ENCODE results near the gene UBE2D1. TPM values are rescaled to one million over a fixed set of nuclear protein-coding genes. Genes with fewer than 3 reads are reported as not detected.

UBE2D1 gene
- total and polyA plus RNA-seq, 2 of the 8 experiments (the other 6 are each of a cell fraction or from before 2014, with no cell fraction given), result 21.2 to 33.5 TPM

DNA sequence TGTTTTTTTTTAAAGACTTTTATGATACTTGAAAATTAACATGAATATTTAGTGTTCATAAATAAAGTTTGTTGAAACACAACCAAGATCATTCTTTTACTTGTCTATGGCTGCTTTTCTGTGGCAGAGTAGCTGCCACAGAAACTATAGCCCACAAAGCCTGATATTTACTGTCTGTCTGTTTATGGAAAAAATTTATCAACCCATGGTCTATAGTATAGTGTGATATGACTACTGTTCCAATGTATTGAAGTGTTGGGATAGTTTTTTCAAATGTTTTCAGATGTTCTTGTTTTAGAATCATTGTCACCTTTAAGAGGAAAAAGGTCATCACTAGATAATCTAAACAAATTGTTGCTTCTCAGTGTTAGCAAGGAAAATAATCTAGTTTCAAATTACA lies 61.3 kb downstream of the UBE2D1 start:
- POLR2A ChIA-PET (ENCODE audit: partially characterized antibody), result interaction anchor here (1.3 to 2.9 kb wide), 2 partner anchors 10 to 12 kb away, joined by 3 to 15 read pairs; partner anchors contain the start of gene TFAM
- no peak overlapping the region for H4K5ac ChIP-seq (ENCODE audit: insufficient read length, low read depth, low read length)
- no peak overlapping the region for H3K4me2 ChIP-seq (ENCODE audit: insufficient read depth in 1 of 2, low read depth in 2 of 2, low read length in 2 of 2)
- no peak overlapping the region for H3K56ac ChIP-seq (replicated peaks; ENCODE audit: insufficient read length, low read depth, low read length)
- no peaks in the 10 kb centered on the region for H3K79me1 ChIP-seq (ENCODE audit: low read depth, low read length)
- H3K36me3 ChIP-seq (ENCODE audit: control insufficient read depth in 2 of 4, insufficient read depth in 4 of 4, low read length in 3 of 4), result peaks cover 2 to 63% (median 27%) of the 10 kb centered on the region in 4 experiments; a peak in 5 of 8 replicates
- DNase-seq (ENCODE audit: low read depth in 1 of 2, low spot score in 2 of 2), result no peak
- no peak overlapping the region for H2BK15ac ChIP-seq (ENCODE audit: low read length)
- no peak overlapping the region for H2AK5ac ChIP-seq (ENCODE audit: low read depth, low read length)
- no peak overlapping the region for H4K8ac ChIP-seq (ENCODE audit: extremely low read depth, insufficient read depth, low read length)
- CTCF ChIA-PET (ENCODE audit: partially characterized antibody), result interaction anchor here (0.6 kb wide), 1 partner anchor 598 kb away, joined by 3 read pairs; no protein-coding TSS in a partner anchor
- no peak overlapping the region for H2BK12ac ChIP-seq (ENCODE audit: low read depth, low read length)
- no peak overlapping the region for H3K23ac ChIP-seq (ENCODE audit: insufficient read length)
- H3K23me2 ChIP-seq (ENCODE audit: low read depth, low read length), result no peaks in the 10 kb centered on the region
- H3K14ac ChIP-seq (ENCODE audit: insufficient read length), result no peak overlapping the region
- H3K9ac ChIP-seq (replicated peaks in 1 of 4; ENCODE audit: extremely low read depth in 1 of 4, low read depth in 3 of 4, low read length in 3 of 4), result no peak overlapping the region
- H4K91ac ChIP-seq (replicated peaks; ENCODE audit: insufficient read length, low read length), result no peak overlapping the region
- FAIRE-seq, result no peak
- H3K27me3 ChIP-seq (replicated peaks in 1 of 4; ENCODE audit: control insufficient read depth in 3 of 4, extremely low read depth in 1 of 4, insufficient read depth in 3 of 4, low read length in 3 of 4), result no peaks in the 10 kb centered on the region
- H3K27ac ChIP-seq (ENCODE audit: low read depth, low read length), result no peak overlapping the region
- no peak overlapping the region for H3K18ac ChIP-seq (ENCODE audit: extremely low read depth, low read length)
- no peak overlapping the region for H2AFZ ChIP-seq (ENCODE audit: low read length)
- H2BK5ac ChIP-seq (ENCODE audit: low read depth, low read length), result no peak overlapping the region
- H3K4me1 ChIP-seq (replicated peaks in 1 of 4; ENCODE audit: control insufficient read depth in 3 of 4, insufficient read depth in 4 of 4, low read length in 3 of 4), result no peaks in the 10 kb centered on the region
- H2BK20ac ChIP-seq (ENCODE audit: low read length), result no peak overlapping the region
- peaks cover 0 to 5% of the 10 kb centered on the region in 2 experiments; a peak in 1 of 4 replicates for H3K79me2 ChIP-seq (ENCODE audit: control insufficient read depth in 1 of 2, insufficient read depth in 2 of 2, low read length in 2 of 2)
- no peak overlapping the region for H3K4ac ChIP-seq (replicated peaks; ENCODE audit: insufficient read length, low read depth, low read length)
- peaks cover 0 to 2% of the 10 kb centered on the region in 2 experiments for H4K20me1 ChIP-seq (replicated peaks in 1 of 2; ENCODE audit: control insufficient read depth in 1 of 2, insufficient read depth in 2 of 2, low read length in 2 of 2)
- H3K4me3 ChIP-seq (ENCODE audit: extremely low read depth in 1 of 4, insufficient read depth in 2 of 4, low read depth in 3 of 4, low read length in 4 of 4), result no peak overlapping the region
- no peaks in the 10 kb centered on the region for H3K9me3 ChIP-seq (ENCODE audit: insufficient read depth in 2 of 2, low read depth in 1 of 2, low read length in 1 of 2)
- no peak overlapping the region for H2BK120ac ChIP-seq (replicated peaks; ENCODE audit: low read depth, low read length)
- TF ChIP-seq NANOG (IDR thresholded peaks at IDR 0.05; ENCODE audit: insufficient read depth, low read depth, low read length, poor library complexity, severe bottlenecking), result no peak
- no peak for TF ChIP-seq TCF12 (IDR thresholded peaks at IDR 0.05; ENCODE audit: low read depth, low read length)
- no peak for TF ChIP-seq SIN3A (conservative IDR thresholded peaks at IDR 0.05 in 1 of 2, IDR thresholded peaks at IDR 0.05 in 1 of 2; ENCODE audit: low read depth in 1 of 2, low read length in 2 of 2)
- TF ChIP-seq SAP30 (IDR thresholded peaks at IDR 0.05; ENCODE audit: insufficient read depth, insufficient replicate concordance, low read length), result no peak
- TF ChIP-seq EZH2 (IDR thresholded peaks at IDR 0.05; ENCODE audit: low read depth, low read length, severe bottlenecking), result no peak
- TF ChIP-seq RNF2 (IDR thresholded peaks at IDR 0.05; ENCODE audit: borderline replicate concordance, low read depth, low read length, missing control alignments, poor library complexity, severe bottlenecking), result no peak
- TF ChIP-seq USF2 (IDR thresholded peaks at IDR 0.05; ENCODE audit: low read length), result no peak
- no peak for TF ChIP-seq KDM5A (IDR thresholded peaks at IDR 0.05; ENCODE audit: low read length)
- TF ChIP-seq BRCA1 (IDR thresholded peaks at IDR 0.05; ENCODE audit: low read depth, low read length), result no peak
- TF ChIP-seq JUN (IDR thresholded peaks at IDR 0.05; ENCODE audit: low read depth, low read length), result no peak
- TF ChIP-seq KDM1A (IDR thresholded peaks at IDR 0.05; ENCODE audit: borderline replicate concordance, low read length), result no peak
- TF ChIP-seq CTBP2 (IDR thresholded peaks at IDR 0.05; ENCODE audit: borderline replicate concordance, insufficient read depth, insufficient read length, low read length), result no peak

Measured in H1 (cell line).